Endodermal cell (in vitro differentiated cells): ENCODE results near the gene CFHR2. TPM values are rescaled to one million over a fixed set of nuclear protein-coding genes. Genes with fewer than 3 reads are reported as not detected.
"Not testable (repeated sequence)": the region's sequence is repeated elsewhere in the genome, so short reads cannot be mapped to it uniquely, and the experiment has no call there.

Source experiments
- DNase-seq: peaks from one replicate; pipeline ENCODE4 v3.0.0-alpha.2; 2017
- H3K27ac ChIP-seq: 2 replicates; pipeline ENCODE4 v1.5.1; 2013; ENCODE audit warnings: mild to moderate bottlenecking, low read depth, low read length, moderate library complexity
- H3K27me3 ChIP-seq: 2 replicates; pipeline ENCODE4 v1.6.1; 2013; ENCODE audit warnings: mild to moderate bottlenecking, low read length, moderate library complexity; ENCODE audit not compliant: insufficient read depth, control insufficient read depth, poor library complexity, severe bottlenecking
- H3K36me3 ChIP-seq: 2 replicates; pipeline ENCODE4 v1.7.0; 2013; ENCODE audit warnings: mild to moderate bottlenecking, low read length, moderate library complexity; ENCODE audit not compliant: control insufficient read depth, insufficient read depth
- H3K4me1 ChIP-seq: one replicate; pipeline ENCODE4 v1.7.0; 2013; ENCODE audit warnings: low read length; ENCODE audit not compliant: control insufficient read depth, insufficient read depth
- H3K4me3 ChIP-seq: 2 replicates; pipeline ENCODE4 v1.5.1; 2013; ENCODE audit warnings: mild to moderate bottlenecking, low read length, moderate library complexity
- H3K9ac ChIP-seq: 2 replicates; pipeline ENCODE4 v1.6.1; 2013; ENCODE audit warnings: mild to moderate bottlenecking, low read length, moderate library complexity; ENCODE audit not compliant: poor library complexity, severe bottlenecking; ENCODE audit errors: extremely low read depth
- H3K9me3 ChIP-seq: 2 replicates; pipeline ENCODE4 v1.6.1; 2013; ENCODE audit warnings: mild to moderate bottlenecking, low read length, moderate library complexity; ENCODE audit not compliant: control insufficient read depth
- H3K27ac Mint-ChIP-seq: 2 replicates; pipeline ENCODE4 v1.8.0; 2020; ENCODE audit warnings: mixed read lengths
- H3K27me3 Mint-ChIP-seq: 2 replicates; pipeline ENCODE4 v1.8.0; 2021; ENCODE audit warnings: mild to moderate bottlenecking, mixed read lengths; ENCODE audit not compliant: insufficient read depth
- H3K36me3 Mint-ChIP-seq: 2 replicates; pipeline ENCODE4 v1.8.0; 2020; ENCODE audit warnings: low read depth, mixed read lengths
- H3K4me1 Mint-ChIP-seq: 2 replicates; pipeline ENCODE4 v1.8.0; 2020; ENCODE audit warnings: mixed read lengths
- H3K4me3 Mint-ChIP-seq: 2 replicates; pipeline ENCODE4 v1.8.0; 2020; ENCODE audit warnings: mild to moderate bottlenecking, moderate library complexity, mixed read lengths
- H3K9me3 Mint-ChIP-seq: 2 replicates; pipeline ENCODE4 v1.8.0; 2020; ENCODE audit warnings: mild to moderate bottlenecking, mixed read lengths
- WGBS, 2 experiments: methylation state at CpG; one replicate each; pipeline versions ENCODE4 v1.1.5 to v1.1.7; 2013; ENCODE audit warnings: missing lambda C conversion rate in 2 of 2, mixed read lengths in 1 of 2; ENCODE audit not compliant: insufficient coverage in 1 of 2, insufficient read length in 1 of 2; 5-methylcytosine and 5-hydroxymethylcytosine counted together
- total RNA-seq, 2 donors: library from RNA; stranded (reverse); fragmentation: NEBNext Ultra II Directional in 1 of 2; extraction: Animal tissue kit (Norgen Biotek cat#: 25700) in 1 of 2; gene quantifications; 2 replicates in 1 of 2; 3 replicates in 1 of 2; pipeline ENCODE4 v1.2.1, GENCODE V29; 2021
- TF ChIP-seq, protein P1 (sequence below): fragments of 200-600 bp; sonication (generic); conservative IDR thresholded peaks from 2 replicates; pipeline ENCODE4 v1.5.0; 2021; ENCODE audit warnings: antibody characterized with exemption, mild to moderate bottlenecking

Gene CFHR2
- total RNA-seq, 2 donors from 2014 or later: not detected

DNA sequence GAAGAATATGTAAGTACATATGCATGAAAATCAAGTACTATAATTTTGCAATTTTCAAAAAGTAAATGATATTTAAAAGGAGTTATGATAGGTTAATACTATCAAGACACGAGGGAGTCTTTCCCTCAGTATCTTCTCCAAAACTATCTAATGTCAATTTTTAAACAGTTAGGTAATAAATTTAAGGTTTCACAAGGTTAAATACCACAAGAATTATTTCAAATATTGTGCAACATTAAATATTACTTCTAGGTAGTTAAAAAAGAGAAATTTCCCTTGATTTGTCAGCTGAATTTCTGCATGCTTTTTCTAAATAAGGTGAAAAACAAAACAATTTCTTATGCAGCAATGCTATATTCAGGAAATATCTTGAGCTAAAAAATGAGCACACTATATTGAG lies 37.3 kb downstream of the CFHR2 start:
- no peaks in the 10 kb centered on the region for H3K9me3 Mint-ChIP-seq
- Histone ChIP-seq H3K27ac (no peak overlapping the region), H3K9ac (no peak overlapping the region), H3K27me3 (no peaks in the 10 kb centered on the region), H3K4me1 (no peaks in the 10 kb centered on the region), H3K36me3 (no peaks in the 10 kb centered on the region), H3K4me3 (no peak overlapping the region), H3K9me3 (no peaks in the 10 kb centered on the region)
- WGBS, 2 experiments: no CpG with 5 or more reads among the region's 1 CpG
- no peaks in the 10 kb centered on the region for H3K36me3 Mint-ChIP-seq
- peaks cover 5% of the 10 kb centered on the region for H3K4me1 Mint-ChIP-seq
- no peak for DNase-seq
- TF ChIP-seq, protein P1, sequence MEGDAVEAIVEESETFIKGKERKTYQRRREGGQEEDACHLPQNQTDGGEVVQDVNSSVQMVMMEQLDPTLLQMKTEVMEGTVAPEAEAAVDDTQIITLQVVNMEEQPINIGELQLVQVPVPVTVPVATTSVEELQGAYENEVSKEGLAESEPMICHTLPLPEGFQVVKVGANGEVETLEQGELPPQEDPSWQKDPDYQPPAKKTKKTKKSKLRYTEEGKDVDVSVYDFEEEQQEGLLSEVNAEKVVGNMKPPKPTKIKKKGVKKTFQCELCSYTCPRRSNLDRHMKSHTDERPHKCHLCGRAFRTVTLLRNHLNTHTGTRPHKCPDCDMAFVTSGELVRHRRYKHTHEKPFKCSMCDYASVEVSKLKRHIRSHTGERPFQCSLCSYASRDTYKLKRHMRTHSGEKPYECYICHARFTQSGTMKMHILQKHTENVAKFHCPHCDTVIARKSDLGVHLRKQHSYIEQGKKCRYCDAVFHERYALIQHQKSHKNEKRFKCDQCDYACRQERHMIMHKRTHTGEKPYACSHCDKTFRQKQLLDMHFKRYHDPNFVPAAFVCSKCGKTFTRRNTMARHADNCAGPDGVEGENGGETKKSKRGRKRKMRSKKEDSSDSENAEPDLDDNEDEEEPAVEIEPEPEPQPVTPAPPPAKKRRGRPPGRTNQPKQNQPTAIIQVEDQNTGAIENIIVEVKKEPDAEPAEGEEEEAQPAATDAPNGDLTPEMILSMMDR: no peak
- H3K27ac Mint-ChIP-seq: no peak overlapping the region
- H3K4me3 Mint-ChIP-seq: no peak overlapping the region
- peaks cover 2% of the 10 kb centered on the region for H3K27me3 Mint-ChIP-seq

DNA sequence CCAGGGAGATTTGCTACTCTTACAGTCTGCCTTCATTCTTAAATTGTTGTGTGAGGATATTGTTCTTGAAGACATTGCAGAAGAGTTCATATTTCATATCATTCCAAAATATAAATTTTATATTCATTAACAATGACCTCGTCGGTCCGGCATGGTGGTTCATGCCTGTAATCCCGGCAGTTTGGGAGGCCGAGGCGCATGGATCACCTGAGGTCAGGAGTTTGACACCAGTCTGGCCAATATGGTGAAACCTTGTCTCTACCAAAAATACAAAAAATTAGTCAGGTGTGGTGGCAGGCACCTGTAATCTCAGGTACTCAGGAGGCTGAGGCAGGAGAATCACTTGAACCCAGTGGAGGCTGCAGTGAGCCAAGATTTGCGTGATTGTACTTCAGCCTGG lies 38.7 kb downstream of the CFHR2 start:
- H3K9me3 Mint-ChIP-seq, H3K27ac Mint-ChIP-seq, H3K9ac ChIP-seq, H3K4me1 ChIP-seq, H3K27me3 ChIP-seq, H3K4me3 Mint-ChIP-seq, H3K4me3 ChIP-seq, H3K36me3 Mint-ChIP-seq, H3K27ac ChIP-seq, H3K27me3 Mint-ChIP-seq, DNase-seq, H3K9me3 ChIP-seq, H3K4me1 Mint-ChIP-seq, H3K36me3 ChIP-seq: not testable (repeated sequence)
- WGBS, 2 experiments: 94 to 97% methylated on average over 6 to 7 of the region's 7 CpGs

DNA sequence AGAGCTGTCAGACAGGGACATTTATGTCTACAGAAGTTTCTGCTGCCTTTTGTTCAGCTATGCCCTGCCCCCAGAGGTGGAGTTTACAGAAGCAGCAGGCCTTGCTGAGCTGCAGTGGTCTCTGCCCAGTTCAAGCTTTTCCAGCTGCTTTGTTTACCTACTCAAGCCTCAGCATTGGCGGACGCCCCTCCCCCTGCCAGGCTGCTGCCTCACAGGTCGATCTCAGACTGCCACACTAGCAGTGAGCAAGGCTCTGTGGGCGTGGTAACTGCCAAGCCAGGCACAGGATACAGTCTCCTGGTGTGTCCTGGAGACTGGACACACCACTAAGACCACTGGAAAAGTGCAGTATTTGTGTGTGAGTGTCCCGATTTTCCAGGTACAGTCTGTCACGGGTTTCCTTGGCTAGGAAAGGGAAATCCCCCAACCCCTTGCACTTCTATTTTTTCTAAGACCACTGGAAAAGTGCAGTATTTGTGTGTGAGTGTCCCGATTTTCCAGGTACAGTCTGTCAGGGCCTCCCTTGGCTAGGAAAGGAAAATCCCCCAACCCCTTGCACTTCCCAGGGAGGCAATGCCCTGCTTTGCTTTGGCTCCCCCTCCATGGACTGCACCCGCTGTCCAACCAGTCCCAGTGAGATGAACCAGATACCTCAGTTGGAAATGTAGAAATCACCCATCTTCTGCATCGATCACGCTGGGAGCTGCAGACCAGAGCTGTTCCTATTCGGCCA lies 48.5 kb downstream of the CFHR2 start:
- H3K4me1 ChIP-seq, H3K27me3 Mint-ChIP-seq, H3K9me3 ChIP-seq, H3K4me3 ChIP-seq, H3K4me3 Mint-ChIP-seq, H3K36me3 Mint-ChIP-seq, H3K4me1 Mint-ChIP-seq, H3K36me3 ChIP-seq, H3K27ac ChIP-seq, H3K9ac ChIP-seq, H3K27me3 ChIP-seq: not testable (repeated sequence)
- WGBS, 2 experiments: 64% methylated on average over 9 of the region's 11 CpGs; no CpG with 5 or more reads in 1 of the 2 experiments
- DNase-seq: peak; percentile 93
- Mint-ChIP-seq H3K27ac (peak overlapping the region; percentile 78), H3K9me3 (peaks cover 10% of the 10 kb centered on the region)

DNA sequence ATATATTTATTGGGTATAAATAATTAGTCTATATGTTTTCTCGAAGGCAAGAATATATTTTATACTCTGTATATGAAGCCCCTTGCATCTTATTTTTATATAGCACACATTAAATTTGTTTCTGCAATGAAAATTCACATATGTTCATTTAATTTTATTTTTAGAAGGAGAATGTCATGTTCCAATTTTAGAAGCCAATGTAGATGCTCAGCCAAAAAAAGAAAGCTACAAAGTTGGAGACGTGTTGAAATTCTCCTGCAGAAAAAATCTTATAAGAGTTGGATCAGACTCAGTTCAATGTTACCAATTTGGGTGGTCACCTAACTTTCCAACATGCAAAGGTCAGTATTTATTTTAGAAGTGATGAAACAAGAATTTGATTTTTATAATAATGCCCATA lies 50.4 kb downstream of the CFHR2 start:
- Histone ChIP-seq H3K27ac (no peak overlapping the region), H3K4me1 (no peaks in the 10 kb centered on the region), H3K27me3 (no peaks in the 10 kb centered on the region), H3K9ac (no peak overlapping the region), H3K36me3 (no peaks in the 10 kb centered on the region), H3K4me3 (no peak overlapping the region), H3K9me3 (no peaks in the 10 kb centered on the region)
- H3K36me3 Mint-ChIP-seq: no peaks in the 10 kb centered on the region
- TF ChIP-seq, protein P1: no peak
- peaks cover 10% of the 10 kb centered on the region for H3K9me3 Mint-ChIP-seq
- H3K27me3 Mint-ChIP-seq: peaks cover 2% of the 10 kb centered on the region
- no peak for DNase-seq
- H3K4me1 Mint-ChIP-seq: peaks cover 8% of the 10 kb centered on the region
- WGBS, 2 experiments: 89 to 100% methylated on average over 1 of the region's 2 CpGs
- no peak overlapping the region for H3K27ac Mint-ChIP-seq
- H3K4me3 Mint-ChIP-seq: no peak overlapping the region
